HG03108 (cell line): ENCODE measurements around the gene PRDM2.

Experiments
- ATAC-seq: cut with Tn5 transposase; IDR thresholded peaks from one replicate; pipeline ENCODE4 v1.9.1; 2021; ENCODE audit warnings: moderate library complexity; ENCODE audit not compliant: unreplicated experiment

Gene PRDM2

GRCh38 chr1:13808729-13809131, 108.7 kb downstream of the PRDM2 start:
- no peak for ATAC-seq

- no peak for ATAC-seq
Observed at GRCh38 chr1:13809461-13810159, 109.6 kb downstream of the PRDM2 start.

- ATAC-seq = no peak
Observed at GRCh38 chr1:13812456-13813397, 112.7 kb downstream of the PRDM2 start.

GRCh38 chr1:13813398-13814012, 113.5 kb downstream of the PRDM2 start:
- no peak for ATAC-seq

- ATAC-seq = no peak
Observed at GRCh38 chr1:13814131-13814530, 114.1 kb downstream of the PRDM2 start.

- no peak for ATAC-seq
Observed at GRCh38 chr1:13816016-13816760, 116.2 kb downstream of the PRDM2 start.

- no peak for ATAC-seq
Observed at GRCh38 chr1:13817906-13818305, 117.9 kb downstream of the PRDM2 start.

- no peak for ATAC-seq
Observed at GRCh38 chr1:13818926-13819325, 118.9 kb downstream of the PRDM2 start.

- no peak for ATAC-seq
Observed at GRCh38 chr1:13819642-13820041, 119.7 kb downstream of the PRDM2 start.

- ATAC-seq = no peak
Observed at GRCh38 chr1:13820055-13820454, 120.1 kb downstream of the PRDM2 start.

- no peak for ATAC-seq
Observed at GRCh38 chr1:13820456-13820855, 120.5 kb downstream of the PRDM2 start.

GRCh38 chr1:13823126-13823880, 123.3 kb downstream of the PRDM2 start:
- no peak for ATAC-seq

GRCh38 chr1:13823936-13824335, 123.9 kb downstream of the PRDM2 start:
- ATAC-seq = no peak

- no peak for ATAC-seq
Observed at GRCh38 chr1:13824626-13825025, 124.6 kb downstream of the PRDM2 start.

- ATAC-seq = no peak
Observed at GRCh38 chr1:13825033-13825432, 125.0 kb downstream of the PRDM2 start.

GRCh38 chr1:13826009-13826408, 126.0 kb downstream of the PRDM2 start:
- no peak for ATAC-seq

- ATAC-seq = no peak
Observed at GRCh38 chr1:13826591-13826990, 126.6 kb downstream of the PRDM2 start.

- no peak for ATAC-seq
Observed at GRCh38 chr1:13828454-13829151, 128.6 kb downstream of the PRDM2 start.

GRCh38 chr1:13829152-13829769, 129.3 kb downstream of the PRDM2 start:
- no peak for ATAC-seq
